Neuronal stem cell (in vitro differentiated cells): ENCODE data around the gene MDN1.

ENCODE experiments used
- DNase-seq: peaks from one replicate; pipeline ENCODE4 v3.0.0-alpha.2; 2013; ENCODE audit warnings: low spot score
- H2AFZ ChIP-seq: one replicate; pipeline ENCODE4 v1.6.1; 2013; ENCODE audit warnings: mild to moderate bottlenecking, low read length, inconsistent platforms
- H2AK5ac ChIP-seq: 2 replicates; pipeline ENCODE4 v1.6.1; 2013; ENCODE audit warnings: low read depth, mild to moderate bottlenecking, inconsistent platforms, low read length, moderate library complexity, mixed read lengths
- H2BK120ac ChIP-seq: 2 replicates; pipeline ENCODE4 v1.6.1; 2013; ENCODE audit warnings: low read depth, mild to moderate bottlenecking, inconsistent platforms, low read length, moderate library complexity, mixed read lengths
- H2BK12ac ChIP-seq: one replicate; pipeline ENCODE4 v1.6.1; 2013; ENCODE audit warnings: low read length, inconsistent platforms
- H2BK15ac ChIP-seq: 2 replicates; pipeline ENCODE4 v1.6.1; 2013; ENCODE audit warnings: mild to moderate bottlenecking, low read length, inconsistent platforms, mixed read lengths
- H2BK5ac ChIP-seq: one replicate; pipeline ENCODE4 v1.6.1; 2013; ENCODE audit warnings: inconsistent platforms, mild to moderate bottlenecking, low read length, moderate library complexity
- H3K14ac ChIP-seq: one replicate; pipeline ENCODE4 v1.6.1; 2013; ENCODE audit warnings: low read length, inconsistent platforms
- H3K18ac ChIP-seq: 2 replicates; pipeline ENCODE4 v1.6.1; 2013; ENCODE audit warnings: low read length, inconsistent platforms
- H3K23ac ChIP-seq: 2 replicates; pipeline ENCODE4 v1.6.1; 2013; ENCODE audit warnings: low read depth, mild to moderate bottlenecking, mixed read lengths, low read length, inconsistent platforms; ENCODE audit not compliant: poor library complexity
- H3K27ac ChIP-seq: replicated peaks from 3 replicates; pipeline ENCODE4 v1.5.1; 2013; ENCODE audit warnings: low read length, inconsistent platforms
- H3K27me3 ChIP-seq, 3 experiments: 2 replicates each; pipeline ENCODE4 v1.6.1; 2013; ENCODE audit warnings: low read length in 3 of 3, mild to moderate bottlenecking in 2 of 3, inconsistent platforms in 1 of 3, low read depth in 1 of 3, mixed read lengths in 1 of 3, moderate library complexity in 1 of 3; ENCODE audit not compliant: control insufficient read depth in 3 of 3, insufficient read depth in 3 of 3
- H3K36me3 ChIP-seq, 2 donors: replicated peaks in 1 of 2; 2 replicates each; pipeline ENCODE4 v1.6.1; 2013; ENCODE audit warnings: low read length in 2 of 2; ENCODE audit not compliant: control insufficient read depth in 2 of 2, insufficient read depth in 2 of 2
- H3K4ac ChIP-seq: 2 replicates; pipeline ENCODE4 v1.6.1; 2013; ENCODE audit warnings: inconsistent platforms, mild to moderate bottlenecking, low read length, moderate library complexity
- H3K4me1 ChIP-seq, 2 donors: 1 replicate in 1 of 2; 2 replicates in 1 of 2; pipeline ENCODE4 v1.6.1; 2013; ENCODE audit warnings: low read length in 2 of 2, low read depth in 1 of 2; ENCODE audit not compliant: control insufficient read depth in 2 of 2, insufficient read depth in 1 of 2
- H3K4me2 ChIP-seq: one replicate; pipeline ENCODE4 v1.6.1; 2013; ENCODE audit warnings: mild to moderate bottlenecking, low read length, inconsistent platforms; ENCODE audit not compliant: insufficient read depth, poor library complexity, severe bottlenecking
- H3K4me3 ChIP-seq, 2 donors: 2 replicates each; pipeline ENCODE4 v1.5.1; 2013; ENCODE audit warnings: low read length in 2 of 2, mild to moderate bottlenecking in 2 of 2, inconsistent platforms in 1 of 2, moderate library complexity in 1 of 2
- H3K79me1 ChIP-seq: one replicate; pipeline ENCODE4 v1.6.1; 2013; ENCODE audit warnings: low read depth, mild to moderate bottlenecking, inconsistent platforms, low read length, moderate library complexity
- H3K9ac ChIP-seq: one replicate; pipeline ENCODE4 v1.6.1; 2013; ENCODE audit warnings: mild to moderate bottlenecking, low read depth, low read length, inconsistent platforms; ENCODE audit not compliant: poor library complexity
- H3K9me3 ChIP-seq, 2 donors: replicated peaks in 1 of 2; 2 replicates each; pipeline versions ENCODE3 to v1.6.1; 2013; ENCODE audit warnings: low read length in 2 of 2, mild to moderate bottlenecking in 2 of 2, inconsistent platforms in 1 of 2, low read depth in 1 of 2, mixed read lengths in 1 of 2, moderate library complexity in 1 of 2; ENCODE audit not compliant: control insufficient read depth in 2 of 2, insufficient read depth in 1 of 2
- H4K8ac ChIP-seq: one replicate; pipeline ENCODE4 v1.6.1; 2013; ENCODE audit warnings: low read depth, mild to moderate bottlenecking, inconsistent platforms, low read length, moderate library complexity
- H4K91ac ChIP-seq: one replicate; pipeline ENCODE4 v1.6.1; 2013; ENCODE audit warnings: low read length, low read depth, mild to moderate bottlenecking, inconsistent platforms; ENCODE audit not compliant: poor library complexity
- WGBS, 2 donors: extraction: QIAGEN DNeasy Blood & Tissue Kit; methylation state at CpG; one replicate each; pipeline ENCODE4 v1.1.7; 2013; ENCODE audit warnings: missing lambda C conversion rate in 2 of 2, mixed read lengths in 1 of 2; ENCODE audit not compliant: insufficient read length in 2 of 2, insufficient replicate concordance in 1 of 2; ENCODE audit errors: extremely low coverage in 2 of 2; 5-methylcytosine and 5-hydroxymethylcytosine counted together

The MDN1 gene

GRCh38 chr6:89703292-89703691 lies 116.3 kb downstream of the MDN1 start:
- Histone ChIP-seq H3K27ac (no peak overlapping the region), H3K23ac (no peak overlapping the region), H3K27me3 (no peaks in the 10 kb centered on the region), H2AFZ (no peak overlapping the region), H3K4me3 (no peak overlapping the region), H3K18ac (no peak overlapping the region), H3K9me3 (no peaks in the 10 kb centered on the region), H3K36me3 (peaks cover 10 to 98% of the 10 kb centered on the region in 2 donors), H3K14ac (no peak overlapping the region), H3K4me2 (no peak overlapping the region), H4K8ac (no peak overlapping the region), H2BK15ac (no peak overlapping the region), H3K9ac (no peak overlapping the region), H3K4ac (no peak overlapping the region), H2BK120ac (no peak overlapping the region), H2AK5ac (no peak overlapping the region), H3K79me1 (no peaks in the 10 kb centered on the region), H4K91ac (no peak overlapping the region), H2BK12ac (no peak overlapping the region), H3K4me1 (no peaks in the 10 kb centered on the region), H2BK5ac (no peak overlapping the region)
- WGBS, 2 donors, result no CpG with 5 or more reads among the region's 1 CpG
- no peak for DNase-seq

- Histone ChIP-seq H3K9me3 (no peaks in the 10 kb centered on the region), H2AFZ (no peak overlapping the region), H3K18ac (no peak overlapping the region), H3K27ac (no peak overlapping the region), H2BK15ac (no peak overlapping the region), H3K4me3 (no peak overlapping the region), H2BK120ac (no peak overlapping the region), H3K14ac (no peak overlapping the region), H2BK5ac (no peak overlapping the region), H3K4me2 (no peak overlapping the region), H2BK12ac (no peak overlapping the region), H3K23ac (no peak overlapping the region), H3K9ac (no peak overlapping the region), H3K4me1 (no peaks in the 10 kb centered on the region), H3K27me3 (no peaks in the 10 kb centered on the region), H4K91ac (no peak overlapping the region), H2AK5ac (no peak overlapping the region), H3K79me1 (no peaks in the 10 kb centered on the region), H3K4ac (no peak overlapping the region), H3K36me3 (peaks cover 4 to 97% of the 10 kb centered on the region in 2 donors), H4K8ac (no peak overlapping the region)
- no peak for DNase-seq
- no CpG with 5 or more reads among the region's 3 CpGs for WGBS, 2 donors
These were observed 117.2 kb downstream of the MDN1 start for GRCh38 chr6:89702349-89702748.

- Histone ChIP-seq H4K91ac (no peak overlapping the region), H3K9ac (no peak overlapping the region), H2BK15ac (no peak overlapping the region), H3K4ac (no peak overlapping the region), H3K27ac (no peak overlapping the region), H3K9me3 (peaks cover 0 to 2% of the 10 kb centered on the region in 2 donors), H2BK120ac (no peak overlapping the region), H3K4me3 (no peak overlapping the region), H3K36me3 (peaks cover 27 to 99% of the 10 kb centered on the region in 2 donors), H3K79me1 (no peaks in the 10 kb centered on the region), H2BK12ac (no peak overlapping the region), H3K27me3 (no peaks in the 10 kb centered on the region), H3K23ac (no peak overlapping the region), H3K4me1 (peaks cover 3 to 6% of the 10 kb centered on the region in 2 donors), H2AFZ (no peak overlapping the region), H2AK5ac (no peak overlapping the region), H3K18ac (no peak overlapping the region), H3K4me2 (no peak overlapping the region), H4K8ac (no peak overlapping the region), H3K14ac (no peak overlapping the region), H2BK5ac (no peak overlapping the region)
- WGBS, 2 donors, result no CpG with 5 or more reads among the region's 7 CpGs
- DNase-seq, result no peak
These were observed 123.9 kb downstream of the MDN1 start for GRCh38 chr6:89695667-89696066.

GRCh38 chr6:89694428-89694827 lies 125.2 kb downstream of the MDN1 start:
- no peak overlapping the region for H3K4me2 ChIP-seq
- H2BK15ac ChIP-seq, result no peak overlapping the region
- no peak overlapping the region for H2AK5ac ChIP-seq
- H3K79me1 ChIP-seq, result peaks cover 2% of the 10 kb centered on the region
- H2BK120ac ChIP-seq, result no peak overlapping the region
- peaks cover 0 to 2% of the 10 kb centered on the region in 2 donors for H3K9me3 ChIP-seq
- H4K91ac ChIP-seq, result no peak overlapping the region
- H3K27me3 ChIP-seq, result no peaks in the 10 kb centered on the region
- H3K9ac ChIP-seq, result no peak overlapping the region
- no peak overlapping the region for H3K18ac ChIP-seq
- H3K27ac ChIP-seq, result no peak overlapping the region
- peaks cover 4 to 14% of the 10 kb centered on the region in 2 donors for H3K4me1 ChIP-seq
- H2AFZ ChIP-seq, result no peak overlapping the region
- peaks cover 28 to 99% of the 10 kb centered on the region in 2 donors for H3K36me3 ChIP-seq
- H3K4ac ChIP-seq, result no peak overlapping the region
- no peak overlapping the region for H2BK12ac ChIP-seq
- H3K14ac ChIP-seq, result no peak overlapping the region
- no CpG with 5 or more reads among the region's 4 CpGs for WGBS, 2 donors
- no peak overlapping the region for H3K23ac ChIP-seq
- no peak overlapping the region for H3K4me3 ChIP-seq
- DNase-seq, result no peak
- no peak overlapping the region for H4K8ac ChIP-seq
- H2BK5ac ChIP-seq, result no peak overlapping the region
